Endothelial cell of umbilical vein (primary cell): ENCODE results near the gene ADARB1. TPM values are rescaled to one million over a fixed set of nuclear protein-coding genes. Genes with fewer than 3 reads are reported as not detected.
A peak's percentile ranks its signal among the peaks of the same experiment; 100 is the strongest.

Source experiments
- BruUV-seq: library from RNA; stranded (reverse); fragments of 400-500 nt; replicated peaks from 2 replicates; lab custom pipeline; 2021; lab: Mats Ljungman, UMichigan
- CTCF ChIA-PET: fragments of 300-600, 350-600 bp; sonication (Branson Sonifier 250); formaldehyde crosslinking; loops from one replicate; lab custom pipeline; 2021; ENCODE audit warnings: antibody characterized with exemption, inconsistent platforms; lab: Charles Lee
- POLR2A ChIA-PET: fragments of 300-600, 350-600 bp; sonication (Branson Sonifier 250); formaldehyde crosslinking; loops from one replicate; lab custom pipeline; 2021; ENCODE audit warnings: antibody characterized with exemption, inconsistent platforms; lab: Charles Lee
- DNase-seq: peaks from one replicate; pipeline ENCODE4 v3.0.0-alpha.2; 2011; ENCODE audit warnings: low read depth, low spot score
- FAIRE-seq: peaks from 2 replicates; lab custom pipeline; 2011; peaks lifted over from hg19 to GRCh38; lab: Jason Lieb, UNC
- H2AFZ ChIP-seq: 2 replicates; pipeline ENCODE4 v1.6.0; 2012; ENCODE audit warnings: low read depth, low read length, control low read depth, inconsistent platforms
- H3K27ac ChIP-seq: 2 replicates; pipeline ENCODE4 v1.5.1; 2011; ENCODE audit warnings: low read depth, mild to moderate bottlenecking, control low read depth, low read length, moderate library complexity; ENCODE audit not compliant: insufficient read depth
- H3K27me3 ChIP-seq, 2 experiments: 2 replicates each; pipeline versions ENCODE4 v1.6.0 to v1.6.1; 2011; ENCODE audit warnings: low read length in 2 of 2, mixed read lengths in 1 of 2; ENCODE audit not compliant: control insufficient read depth in 2 of 2, insufficient read depth in 2 of 2
- H3K36me3 ChIP-seq, 2 experiments: 2 replicates in 1 of 2; 3 replicates in 1 of 2; pipeline ENCODE4 v1.5.1; 2011; ENCODE audit warnings: low read length in 2 of 2, mild to moderate bottlenecking in 1 of 2, moderate library complexity in 1 of 2; ENCODE audit not compliant: control insufficient read depth in 2 of 2, insufficient read depth in 2 of 2; ENCODE audit errors: extremely low read depth in 1 of 2
- H3K4me1 ChIP-seq: 3 replicates; pipeline ENCODE4 v1.5.1; 2011; ENCODE audit warnings: mild to moderate bottlenecking, low read length; ENCODE audit not compliant: control insufficient read depth, insufficient read depth; ENCODE audit errors: extremely low read depth
- H3K4me2 ChIP-seq: 2 replicates; pipeline ENCODE4 v1.6.1; 2011; ENCODE audit warnings: low read length, control low read depth, mixed read lengths; ENCODE audit not compliant: insufficient read depth
- H3K4me3 ChIP-seq, 3 experiments: fragments of 200-600 bp in 1 of 3; sonication (generic), shearing (Covaris generic) in 1 of 3; replicated peaks in 1 of 3; 2 replicates each; pipeline ENCODE4 v1.5.1; 2011 to 2016; ENCODE audit warnings: control low read depth in 3 of 3, low read length in 3 of 3, mild to moderate bottlenecking in 2 of 3, inconsistent platforms in 1 of 3, low read depth in 1 of 3, moderate library complexity in 1 of 3; ENCODE audit not compliant: insufficient read depth in 1 of 3
- H3K79me2 ChIP-seq: 2 replicates; pipeline ENCODE4 v1.6.0; 2012; ENCODE audit warnings: low read length, inconsistent platforms; ENCODE audit not compliant: control insufficient read depth, insufficient read depth
- H3K9ac ChIP-seq: replicated peaks from 2 replicates; pipeline ENCODE3; 2011; ENCODE audit warnings: low read length, control low read depth; ENCODE audit not compliant: insufficient read depth; ENCODE audit errors: extremely low read depth
- H3K9me1 ChIP-seq: replicated peaks from 3 replicates; pipeline ENCODE4 v1.6.0; 2011; ENCODE audit warnings: mild to moderate bottlenecking, low read length; ENCODE audit not compliant: control insufficient read depth, insufficient read depth; ENCODE audit errors: extremely low read depth
- H3K9me3 ChIP-seq: replicated peaks from 2 replicates; pipeline ENCODE4 v1.5.1; 2012; ENCODE audit warnings: low read length, inconsistent platforms; ENCODE audit not compliant: control insufficient read depth, insufficient read depth
- H4K20me1 ChIP-seq: replicated peaks from 2 replicates; pipeline ENCODE3; 2011; ENCODE audit warnings: mild to moderate bottlenecking, low read length; ENCODE audit not compliant: control insufficient read depth, insufficient read depth; ENCODE audit errors: extremely low read depth
- EZH2 ChIP-seq: IDR thresholded peaks from 2 replicates; pipeline ENCODE4 v1.6.1; 2012; ENCODE audit warnings: borderline replicate concordance, low read depth, mild to moderate bottlenecking, moderate library complexity, low read length, inconsistent platforms; ENCODE audit not compliant: severe bottlenecking
- FOS ChIP-seq: IDR thresholded peaks from 2 replicates; pipeline ENCODE4 v1.6.1; 2011; ENCODE audit warnings: mild to moderate bottlenecking, low read length, moderate library complexity, borderline replicate concordance; ENCODE audit not compliant: insufficient read depth
- GATA2 ChIP-seq: IDR thresholded peaks from 2 replicates; pipeline ENCODE4 v1.7.0; 2011; ENCODE audit warnings: low read depth, mild to moderate bottlenecking, moderate library complexity, mixed read lengths, low read length; ENCODE audit not compliant: insufficient read length, insufficient read depth
- JUN ChIP-seq: IDR thresholded peaks from 2 replicates; pipeline ENCODE4 v1.6.1; 2011; ENCODE audit warnings: borderline replicate concordance, low read depth; ENCODE audit not compliant: insufficient read length, insufficient read depth
- MAX ChIP-seq: IDR thresholded peaks from 2 replicates; pipeline ENCODE4 v1.6.1; 2011; ENCODE audit not compliant: insufficient read depth, insufficient read length
- MYC ChIP-seq: IDR thresholded peaks from one replicate; pipeline ENCODE4 v1.6.1; 2011; ENCODE audit warnings: mild to moderate bottlenecking, low read depth, low read length
- POLR2A ChIP-seq: IDR thresholded peaks from 2 replicates; pipeline ENCODE4 v1.6.1; 2012; ENCODE audit warnings: low read depth, mild to moderate bottlenecking, control low read depth, low read length
- POLR2AphosphoS5 ChIP-seq: IDR thresholded peaks from 2 replicates; pipeline ENCODE4 v1.6.1; 2012; ENCODE audit warnings: low read depth, mild to moderate bottlenecking, control low read depth, low read length, moderate library complexity; ENCODE audit not compliant: insufficient read depth
- dilution Hi-C: fragments of 300-500 bp; cut with MboI; formaldehyde crosslinking; loops from one replicate; pipeline ENCODE4 v1.15.0; 2019; ENCODE audit warnings: low sequenced_read_pairs; ENCODE audit not compliant: extremely low pct_ligation_motif_present
- intact Hi-C: fragments of 100-400 bp; cut with micrococcal nuclease; formaldehyde crosslinking; loops from one replicate; pipeline ENCODE4 v1.10.0; 2022
- polyA plus RNA-seq, 4 experiments: library from polyadenylated mRNA; depleted of rRNA in 3 of 4; stranded (reverse) in 3 of 4; unstranded in 1 of 4; fragments of >200 nt; gene quantifications; 2 replicates each; pipeline versions ENCODE4 v1.2.1 to v1.2.3, GENCODE V29; 2011 to 2012; ENCODE audit warnings: missing spikeins in 1 of 4
- total RNA-seq: library from RNA; stranded (reverse); gene quantifications from 2 replicates; pipeline ENCODE4 v1.2.3, GENCODE V29; 2021
- TF ChIP-seq, protein P1 (sequence below), 2 donors: IDR thresholded peaks; 1 replicate in 1 of 2; 2 replicates in 1 of 2; pipeline ENCODE4 v1.5.1; 2011; ENCODE audit warnings: low read length in 2 of 2, mild to moderate bottlenecking in 2 of 2, moderate library complexity in 2 of 2, control low read depth in 1 of 2, inconsistent platforms in 1 of 2, low read depth in 1 of 2; ENCODE audit not compliant: insufficient read depth in 1 of 2; ENCODE audit errors: extremely low read depth in 1 of 2

Gene ADARB1
- total and polyA plus RNA-seq, 2 donors (not counting 3 experiments of a cell fraction or from before 2014, with no cell fraction given), result 32.5 to 54.3 TPM

GRCh38 chr21:45079351-45079750 is 5.0 kb downstream of the ADARB1 start:
- no peaks in the 10 kb centered on the region for H3K36me3 ChIP-seq
- no peaks in the 10 kb centered on the region for H4K20me1 ChIP-seq
- no peak overlapping the region for H3K9ac ChIP-seq
- no peak overlapping the region for H3K4me3 ChIP-seq
- BruUV-seq, result no TSS peak
- H3K79me2 ChIP-seq, result peaks cover 54% of the 10 kb centered on the region
- POLR2A ChIA-PET, result no interaction called here
- no peaks in the 10 kb centered on the region for H3K27me3 ChIP-seq
- peak overlapping the region; percentile 51 for H3K27ac ChIP-seq
- DNase-seq (no peak), FAIRE-seq (no peak)
- no peak overlapping the region for H3K4me2 ChIP-seq
- H3K9me1 ChIP-seq, result no peaks in the 10 kb centered on the region
- dilution Hi-C loops, result no loop called here
- H2AFZ ChIP-seq, result no peak overlapping the region
- H3K9me3 ChIP-seq, result no peaks in the 10 kb centered on the region
- intact Hi-C loops, result no loop called here
- H3K4me1 ChIP-seq, result peaks cover 33% of the 10 kb centered on the region
- TF ChIP-seq GATA2 (no peak), JUN (no peak), EZH2 (no peak), MYC (no peak), POLR2A (no peak), POLR2AphosphoS5 (no peak), MAX (no peak), FOS (no peak)
- TF ChIP-seq, protein P1, sequence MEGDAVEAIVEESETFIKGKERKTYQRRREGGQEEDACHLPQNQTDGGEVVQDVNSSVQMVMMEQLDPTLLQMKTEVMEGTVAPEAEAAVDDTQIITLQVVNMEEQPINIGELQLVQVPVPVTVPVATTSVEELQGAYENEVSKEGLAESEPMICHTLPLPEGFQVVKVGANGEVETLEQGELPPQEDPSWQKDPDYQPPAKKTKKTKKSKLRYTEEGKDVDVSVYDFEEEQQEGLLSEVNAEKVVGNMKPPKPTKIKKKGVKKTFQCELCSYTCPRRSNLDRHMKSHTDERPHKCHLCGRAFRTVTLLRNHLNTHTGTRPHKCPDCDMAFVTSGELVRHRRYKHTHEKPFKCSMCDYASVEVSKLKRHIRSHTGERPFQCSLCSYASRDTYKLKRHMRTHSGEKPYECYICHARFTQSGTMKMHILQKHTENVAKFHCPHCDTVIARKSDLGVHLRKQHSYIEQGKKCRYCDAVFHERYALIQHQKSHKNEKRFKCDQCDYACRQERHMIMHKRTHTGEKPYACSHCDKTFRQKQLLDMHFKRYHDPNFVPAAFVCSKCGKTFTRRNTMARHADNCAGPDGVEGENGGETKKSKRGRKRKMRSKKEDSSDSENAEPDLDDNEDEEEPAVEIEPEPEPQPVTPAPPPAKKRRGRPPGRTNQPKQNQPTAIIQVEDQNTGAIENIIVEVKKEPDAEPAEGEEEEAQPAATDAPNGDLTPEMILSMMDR (IDR thresholded peaks at IDR 0.05; ENCODE audit: extremely low read depth in 1 of 2, insufficient read depth in 1 of 2, low read depth in 1 of 2, low read length in 2 of 2), result no peak
- CTCF ChIA-PET, result interaction anchor here (1.0 to 6.0 kb wide), 8 partner anchors 12 to 129 kb away, joined by 3 to 67 read pairs (median 8); no protein-coding TSS in a partner anchor
